GM23338 (cell line): ENCODE results near the gene TFDP3.

Experiments used
- CREB1 ChIP-seq: fragments of 250-450 bp; sonication (Bioruptor Pico); IDR thresholded peaks from 2 replicates; pipeline ENCODE4 v1.5.0; 2020; ENCODE audit warnings: low read depth, mild to moderate bottlenecking, moderate library complexity
- CTCF ChIP-seq, 2 experiments: fragments of 200-600 bp in 1 of 2; sonication (generic) in 1 of 2; conservative IDR thresholded peaks; 2 replicates each; pipeline versions ENCODE4 v1.5.1 to v1.6.1; 2016 to 2017; ENCODE audit warnings: antibody characterized with exemption in 2 of 2, low read depth in 2 of 2, mild to moderate bottlenecking in 2 of 2, moderate library complexity in 1 of 2
- ETS1 ChIP-seq: IDR thresholded peaks from 2 replicates; pipeline ENCODE4 v1.6.1; 2016; ENCODE audit warnings: antibody characterized with exemption
- EZH2 ChIP-seq: fragments of 200-600 bp; sonication (generic); IDR thresholded peaks from one replicate; pipeline ENCODE4 v1.8.0; 2017; ENCODE audit warnings: antibody characterized with exemption, mild to moderate bottlenecking, low read depth; ENCODE audit not compliant: unreplicated experiment
- EZH2phosphoT487 ChIP-seq: fragments of 200-600 bp; sonication (generic); IDR thresholded peaks from one replicate; pipeline ENCODE4 v1.8.1; 2018; ENCODE audit warnings: antibody characterized with exemption; ENCODE audit not compliant: unreplicated experiment
- JUNB ChIP-seq: IDR thresholded peaks from one replicate; pipeline ENCODE4 v1.6.1; 2016; ENCODE audit warnings: antibody characterized with exemption; ENCODE audit not compliant: unreplicated experiment
- NANOG ChIP-seq: IDR thresholded peaks from 2 replicates; pipeline ENCODE4 v1.6.1; 2016; ENCODE audit warnings: antibody characterized with exemption, borderline replicate concordance
- POLR2AphosphoS5 ChIP-seq: IDR thresholded peaks from 2 replicates; pipeline ENCODE4 v1.6.1; 2016; ENCODE audit warnings: antibody characterized with exemption, low read depth
- REST ChIP-seq: IDR thresholded peaks from one replicate; pipeline ENCODE4 v1.6.1; 2018; ENCODE audit warnings: antibody characterized with exemption; ENCODE audit not compliant: unreplicated experiment
- ZNF114 ChIP-seq: fragments of 250-450 bp; sonication (Bioruptor Pico); IDR thresholded peaks from 2 replicates; pipeline ENCODE4 v1.5.0; 2020; ENCODE audit warnings: mild to moderate bottlenecking, moderate library complexity

- TF ChIP-seq POLR2AphosphoS5 (no peak), CTCF (conservative IDR thresholded peaks at IDR 0.05; ENCODE audit: low read depth in 2 of 2) (no peak), NANOG (no peak), REST (no peak), JUNB (no peak), EZH2 (no peak), EZH2phosphoT487 (no peak), ETS1 (no peak), ZNF114 (CRISPR knock-in tag) (no peak), CREB1 (CRISPR knock-in tag) (no peak)
These were observed 17.7 kb upstream of the TFDP3 start for GRCh38 chrX:133235830-133236229.
